Mammary epithelial cell (primary cell): ENCODE data around the gene PCCB.

ENCODE experiments used
- CTCF ChIP-seq, 2 donors: IDR thresholded peaks in 1 of 2; conservative IDR thresholded peaks in 1 of 2; 2 replicates each; pipeline ENCODE4 v1.5.1; 2011 to 2012; ENCODE audit warnings: inconsistent platforms in 2 of 2, low read length in 2 of 2, mild to moderate bottlenecking in 2 of 2, control low read depth in 1 of 2, low read depth in 1 of 2; ENCODE audit not compliant: insufficient read depth in 1 of 2; ENCODE audit errors: extremely low read depth in 1 of 2
- EZH2 ChIP-seq: IDR thresholded peaks from 2 replicates; pipeline ENCODE4 v1.6.1; 2012; ENCODE audit warnings: low read length, inconsistent platforms, borderline replicate concordance

GRCh38 chr3:136330900-136331299 lies 80.8 kb downstream of the PCCB start:
- TF ChIP-seq CTCF (conservative IDR thresholded peaks at IDR 0.05 in 1 of 2, IDR thresholded peaks at IDR 0.05 in 1 of 2; ENCODE audit: extremely low read depth in 1 of 2, insufficient read depth in 1 of 2, low read depth in 1 of 2, low read length in 2 of 2) (no peak), EZH2 (no peak)
